Neutrophil (primary cell): ENCODE data around the gene CNTNAP5.

ENCODE experiments used
- H3K27ac ChIP-seq: fragments of 200-600 bp; sonication (generic); 2 replicates; pipeline ENCODE4 v1.5.1; 2016; ENCODE audit warnings: mild to moderate bottlenecking, moderate library complexity
- H3K27me3 ChIP-seq: fragments of 200-600 bp; sonication (generic); 2 replicates; pipeline ENCODE4 v1.6.0; 2016; ENCODE audit warnings: mild to moderate bottlenecking
- H3K36me3 ChIP-seq: fragments of 200-600 bp; sonication (generic); 2 replicates; pipeline ENCODE4 v1.5.1; 2017
- H3K4me1 ChIP-seq, 2 experiments: fragments of 200-600 bp in 1 of 2; sonication (generic) in 1 of 2; 1 replicate in 1 of 2; 2 replicates in 1 of 2; pipeline versions ENCODE4 v1.5.1 to v1.6.1; 2013 to 2016; ENCODE audit warnings: low read depth in 1 of 2, low read length in 1 of 2, mild to moderate bottlenecking in 1 of 2, moderate library complexity in 1 of 2; ENCODE audit not compliant: control insufficient read depth in 1 of 2, insufficient read depth in 1 of 2
- H3K4me3 ChIP-seq, 2 experiments: fragments of 200-600 bp in 1 of 2; sonication (generic) in 1 of 2; 1 replicate in 1 of 2; 2 replicates in 1 of 2; pipeline ENCODE4 v1.5.1; 2013 to 2016; ENCODE audit warnings: low read depth in 1 of 2, low read length in 1 of 2, mild to moderate bottlenecking in 1 of 2, moderate library complexity in 1 of 2
- H3K9me3 ChIP-seq: fragments of 200-600 bp; sonication (generic); 2 replicates; pipeline ENCODE4 v1.5.1; 2016
- CTCF ChIP-seq: fragments of 200-600 bp; sonication (generic); IDR thresholded peaks from 2 replicates; pipeline ENCODE4 v1.5.1; 2016; ENCODE audit warnings: antibody characterized with exemption

CNTNAP5 gene

GRCh38 chr2:124526221-124526620 is 501.1 kb downstream of the CNTNAP5 start:
- Histone ChIP-seq H3K4me1 (no peaks in the 10 kb centered on the region), H3K27ac (no peak overlapping the region), H3K27me3 (no peaks in the 10 kb centered on the region), H3K4me3 (no peak overlapping the region), H3K36me3 (no peaks in the 10 kb centered on the region), H3K9me3 (no peaks in the 10 kb centered on the region)
- no peak for TF ChIP-seq CTCF

- TF ChIP-seq CTCF = no peak
- H3K4me3 ChIP-seq = no peak overlapping the region
- no peaks in the 10 kb centered on the region for H3K9me3 ChIP-seq
- no peaks in the 10 kb centered on the region for H3K27me3 ChIP-seq
- no peaks in the 10 kb centered on the region for H3K4me1 ChIP-seq
- H3K36me3 ChIP-seq = no peaks in the 10 kb centered on the region
- no peak overlapping the region for H3K27ac ChIP-seq
Measured at GRCh38 chr2:124530203-124530602, 505.1 kb downstream of the CNTNAP5 start.

- H3K4me1 ChIP-seq = no peaks in the 10 kb centered on the region
- H3K36me3 ChIP-seq = no peaks in the 10 kb centered on the region
- no peaks in the 10 kb centered on the region for H3K9me3 ChIP-seq
- no peak overlapping the region for H3K4me3 ChIP-seq
- H3K27ac ChIP-seq = no peak overlapping the region
- no peaks in the 10 kb centered on the region for H3K27me3 ChIP-seq
- no peak for TF ChIP-seq CTCF
Measured at GRCh38 chr2:124533226-124533954, 508.3 kb downstream of the CNTNAP5 start.

- no peaks in the 10 kb centered on the region for H3K9me3 ChIP-seq
- TF ChIP-seq CTCF = no peak
- H3K27me3 ChIP-seq = no peaks in the 10 kb centered on the region
- H3K4me1 ChIP-seq = no peaks in the 10 kb centered on the region
- no peaks in the 10 kb centered on the region for H3K36me3 ChIP-seq
- H3K4me3 ChIP-seq = no peak overlapping the region
- no peak overlapping the region for H3K27ac ChIP-seq
Measured at GRCh38 chr2:124534028-124534427, 508.9 kb downstream of the CNTNAP5 start.

GRCh38 chr2:124535816-124536215 is 510.7 kb downstream of the CNTNAP5 start:
- H3K9me3 ChIP-seq = no peaks in the 10 kb centered on the region
- no peaks in the 10 kb centered on the region for H3K4me1 ChIP-seq
- no peaks in the 10 kb centered on the region for H3K27me3 ChIP-seq
- no peak overlapping the region for H3K27ac ChIP-seq
- H3K4me3 ChIP-seq = no peak overlapping the region
- no peak for TF ChIP-seq CTCF
- H3K36me3 ChIP-seq = no peaks in the 10 kb centered on the region
